ENCODE measurements around the gene RCOR3.
"Not testable (repeated sequence)": the region's sequence is repeated elsewhere in the genome, so short reads cannot be mapped to it uniquely, and the experiment has no call there.

Gene RCOR3

GRCh38 chr1:211341999-211342398 is 82.8 kb downstream of the RCOR3 start:
- no peak for DNase-seq

- DNase-seq = no peak
Measured at GRCh38 chr1:211343607-211344006, 84.4 kb downstream of the RCOR3 start.

- no peak for DNase-seq
Measured at GRCh38 chr1:211344152-211344618, 85.0 kb downstream of the RCOR3 start.

GRCh38 chr1:211345719-211346118 is 86.6 kb downstream of the RCOR3 start:
- DNase-seq = no peak

GRCh38 chr1:211347077-211347844 is 88.1 kb downstream of the RCOR3 start:
- DNase-seq = no peak

- no peak for DNase-seq
Measured at GRCh38 chr1:211348547-211348946, 89.4 kb downstream of the RCOR3 start.

- DNase-seq = no peak
Measured at GRCh38 chr1:211349741-211350140, 90.6 kb downstream of the RCOR3 start.

- not testable (repeated sequence) for DNase-seq
Measured at GRCh38 chr1:211352055-211352454, 92.9 kb downstream of the RCOR3 start.

- DNase-seq = no peak
Measured at GRCh38 chr1:211352465-211352864, 93.3 kb downstream of the RCOR3 start.

- peak; percentile 75 for DNase-seq
Measured at GRCh38 chr1:211352985-211353515, 93.9 kb downstream of the RCOR3 start.

GRCh38 chr1:211353562-211354212 is 94.5 kb downstream of the RCOR3 start:
- DNase-seq = no peak

GRCh38 chr1:211355873-211356272 is 96.7 kb downstream of the RCOR3 start:
- DNase-seq = no peak

- no peak for DNase-seq
Measured at GRCh38 chr1:211356723-211357407, 97.7 kb downstream of the RCOR3 start.

GRCh38 chr1:211358685-211359084 is 99.5 kb downstream of the RCOR3 start:
- DNase-seq = no peak

- DNase-seq = no peak
Measured at GRCh38 chr1:211359876-211360275, 100.7 kb downstream of the RCOR3 start.

- no peak for DNase-seq
Measured at GRCh38 chr1:211361202-211361601, 102.0 kb downstream of the RCOR3 start.
